Esophagus squamous epithelium (tissue), 5 donors: ENCODE results near the gene TRANK1. TPM values are rescaled to one million over a fixed set of nuclear protein-coding genes. Genes with fewer than 3 reads are reported as not detected.

Experiments used
- DNase-seq: peaks from one replicate; lab custom pipeline; 2025; lab: John Stamatoyannopoulos, UW
- H3K27ac ChIP-seq, 4 donors: fragments of 200-600 bp; sonication (generic); one replicate each; pipeline ENCODE4 v1.5.1; 2016 to 2019; ENCODE audit warnings: mild to moderate bottlenecking in 1 of 4
- H3K27me3 ChIP-seq, 4 donors: fragments of 200-600 bp; sonication (generic); 1 replicate in 3 of 4; 2 replicates in 1 of 4; pipeline versions ENCODE4 v1.5.1 to v1.6.0; 2017 to 2021; ENCODE audit warnings: antibody characterized with exemption in 1 of 4
- H3K36me3 ChIP-seq, 3 donors: fragments of 200-600 bp; sonication (generic); one replicate each; pipeline ENCODE4 v1.5.1; 2016 to 2019
- H3K4me1 ChIP-seq, 3 donors: fragments of 200-600 bp; sonication (generic); one replicate each; pipeline ENCODE4 v1.5.1; 2017 to 2019
- H3K4me3 ChIP-seq, 4 donors: fragments of 200-600 bp; sonication (generic); 1 replicate in 3 of 4; 2 replicates in 1 of 4; pipeline ENCODE4 v1.5.1; 2016 to 2019; ENCODE audit warnings: mild to moderate bottlenecking in 2 of 4, moderate library complexity in 1 of 4
- H3K9me3 ChIP-seq, 3 donors: fragments of 200-600 bp; sonication (generic); one replicate each; pipeline ENCODE4 v1.5.1; 2016 to 2019
- CTCF ChIP-seq, 6 experiments: fragments of 450-650 bp in 4 of 6; fragments of 200-600 bp in 2 of 6; sonication (generic) in 2 of 6; IDR thresholded peaks; one replicate each; pipeline ENCODE4 v1.5.1; 2016 to 2019; ENCODE audit warnings: antibody characterized with exemption in 6 of 6, mild to moderate bottlenecking in 4 of 6, moderate library complexity in 4 of 6
- POLR2A ChIP-seq, 4 donors: fragments of 450-650 bp; IDR thresholded peaks; one replicate each; pipeline ENCODE4 v1.6.1; 2017; ENCODE audit warnings: antibody characterized with exemption in 4 of 4, mild to moderate bottlenecking in 4 of 4, moderate library complexity in 3 of 4
- WGBS, 2 donors: methylation state at CpG; one replicate each; pipeline ENCODE4 v1.1.5; 2018; 5-methylcytosine and 5-hydroxymethylcytosine counted together
- intact Hi-C: fragments of 100-400 bp; cut with DNase I; formaldehyde crosslinking; loops from one replicate; pipeline ENCODE4 v1.15.0; 2022
- total RNA-seq, 4 donors: library from RNA; depleted of rRNA; stranded (reverse); fragments of >200 nt; gene quantifications; one replicate each; pipeline ENCODE4 v1.1.0, GENCODE V29; 2016
- donor health status: DM: yes; HTN: yes; CAD: no.

The TRANK1 gene
- total RNA-seq, 4 donors from 2014 or later = 1.8 to 6.3 (median 3.7) TPM

- H3K27ac ChIP-seq = no peak overlapping the region
These were observed 41.6 kb downstream of the TRANK1 start for GRCh38 chr3:36903119-36903882.

GRCh38 chr3:36901588-36901987 is 43.3 kb downstream of the TRANK1 start:
- no peaks in the 10 kb centered on the region for H3K27me3 ChIP-seq
- H3K9me3 ChIP-seq = no peaks in the 10 kb centered on the region
- no peak for TF ChIP-seq POLR2A (IDR thresholded peaks at IDR 0.05)
- TF ChIP-seq CTCF (IDR thresholded peaks at IDR 0.05) = no peak
- peaks cover 0 to 45% (median 0%) of the 10 kb centered on the region in 3 donors for H3K36me3 ChIP-seq
- no peak overlapping the region for H3K4me3 ChIP-seq
- intact Hi-C loops = no loop called here
- H3K27ac ChIP-seq = no peak overlapping the region
- H3K4me1 ChIP-seq = peaks cover 0 to 8% (median 3%) of the 10 kb centered on the region in 3 donors
- WGBS, 2 donors = 89 to 92% methylated on average over 4 of the region's 4 CpGs
- no peak for DNase-seq

More at GRCh38 chr3:36903119-36903882, 41.6 kb downstream of the TRANK1 start:
- no peak overlapping the region for H3K4me3 ChIP-seq
- H3K4me1 ChIP-seq = peaks cover 0 to 26% (median 12%) of the 10 kb centered on the region in 3 donors
- DNase-seq = no peak
- no peaks in the 10 kb centered on the region for H3K9me3 ChIP-seq
- TF ChIP-seq CTCF (IDR thresholded peaks at IDR 0.05) = no peak
- TF ChIP-seq POLR2A (IDR thresholded peaks at IDR 0.05) = no peak
- intact Hi-C loops = no loop called here
- 70 to 74% methylated on average over 9 of the region's 10 CpGs for WGBS, 2 donors
- peaks cover 0 to 28% (median 0%) of the 10 kb centered on the region in 3 donors for H3K36me3 ChIP-seq
- H3K27me3 ChIP-seq = no peaks in the 10 kb centered on the region

GRCh38 chr3:36900474-36901443 is 44.1 kb downstream of the TRANK1 start:
- H3K27me3 ChIP-seq = no peaks in the 10 kb centered on the region
- H3K4me1 ChIP-seq = peaks cover 0 to under 1% (median 0%) of the 10 kb centered on the region in 3 donors
- 78 to 86% methylated on average over 7 to 8 of the region's 8 CpGs for WGBS, 2 donors
- intact Hi-C loops = no loop called here
- no peak overlapping the region for H3K27ac ChIP-seq
- TF ChIP-seq CTCF (IDR thresholded peaks at IDR 0.05) = no peak
- no peak for TF ChIP-seq POLR2A (IDR thresholded peaks at IDR 0.05)
- no peak for DNase-seq
- H3K4me3 ChIP-seq = no peak overlapping the region
- peaks cover 0 to 51% (median 0%) of the 10 kb centered on the region in 3 donors for H3K36me3 ChIP-seq
- H3K9me3 ChIP-seq = no peaks in the 10 kb centered on the region

- Histone ChIP-seq H3K9me3 (no peaks in the 10 kb centered on the region), H3K36me3 (peaks cover 0 to 56% (median 3%) of the 10 kb centered on the region in 3 donors), H3K27me3 (no peaks in the 10 kb centered on the region), H3K4me1 (peaks cover 0 to 14% (median 0%) of the 10 kb centered on the region in 3 donors), H3K4me3 (no peak overlapping the region), H3K27ac (no peak overlapping the region)
- TF ChIP-seq CTCF (IDR thresholded peaks at IDR 0.05) (no peak), POLR2A (IDR thresholded peaks at IDR 0.05) (no peak)
- intact Hi-C loops = no loop called here
- no peak for DNase-seq
- WGBS, 2 donors = 77 to 87% methylated on average over 3 of the region's 3 CpGs
These were observed 49.1 kb downstream of the TRANK1 start for GRCh38 chr3:36895496-36896409.
